SK-N-DZ (cell line): Measurements from ENCODE around the gene GPRC5A.

Experiments
- DNase-seq: peaks from one replicate; pipeline ENCODE4 v3.0.0-alpha.2; 2015; ENCODE audit warnings: low spot score

The GPRC5A gene

DNA sequence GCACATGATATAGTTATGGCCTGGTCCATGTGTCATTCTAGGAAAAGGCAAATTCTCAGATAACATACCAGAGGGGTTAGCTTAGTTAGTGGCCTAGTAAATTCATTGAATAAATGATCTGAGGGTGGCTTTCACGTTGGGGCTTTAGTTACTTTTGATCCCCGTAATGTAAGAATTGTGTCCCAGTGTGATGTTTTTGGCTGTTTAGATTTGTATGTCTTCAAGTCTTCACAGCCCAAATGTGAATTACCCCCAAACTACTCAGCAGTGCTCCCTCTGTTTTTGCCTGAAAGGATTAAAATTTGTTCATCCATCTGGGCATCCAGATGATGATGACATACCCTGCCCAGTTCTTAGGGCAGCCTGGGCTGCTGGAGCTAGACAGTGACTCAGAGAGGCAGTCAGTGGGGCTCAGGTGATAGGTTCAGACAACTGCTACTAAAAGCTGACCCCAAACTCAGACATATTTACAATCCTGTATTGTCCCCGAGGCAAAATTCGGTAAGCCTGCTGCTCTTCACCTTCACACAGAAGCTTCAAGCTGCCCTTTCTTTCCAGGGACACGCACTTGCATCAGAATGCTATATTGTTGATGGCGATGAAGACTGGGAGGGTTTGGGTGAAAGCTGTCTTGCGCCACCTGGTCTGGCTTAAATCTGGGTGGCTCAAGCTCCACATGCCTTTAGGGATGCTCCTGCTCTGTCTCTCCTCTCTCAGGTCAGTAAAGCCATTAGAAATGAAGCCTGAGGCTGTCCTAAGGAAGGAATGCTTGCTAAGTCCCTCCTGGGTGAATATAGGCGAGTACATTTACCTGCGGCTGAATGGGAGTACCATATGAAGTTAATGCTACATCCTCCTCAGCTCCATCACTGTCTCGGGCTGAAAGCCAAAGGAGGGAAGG is 50.3 kb downstream of the GPRC5A start:
- no peak for DNase-seq

DNA sequence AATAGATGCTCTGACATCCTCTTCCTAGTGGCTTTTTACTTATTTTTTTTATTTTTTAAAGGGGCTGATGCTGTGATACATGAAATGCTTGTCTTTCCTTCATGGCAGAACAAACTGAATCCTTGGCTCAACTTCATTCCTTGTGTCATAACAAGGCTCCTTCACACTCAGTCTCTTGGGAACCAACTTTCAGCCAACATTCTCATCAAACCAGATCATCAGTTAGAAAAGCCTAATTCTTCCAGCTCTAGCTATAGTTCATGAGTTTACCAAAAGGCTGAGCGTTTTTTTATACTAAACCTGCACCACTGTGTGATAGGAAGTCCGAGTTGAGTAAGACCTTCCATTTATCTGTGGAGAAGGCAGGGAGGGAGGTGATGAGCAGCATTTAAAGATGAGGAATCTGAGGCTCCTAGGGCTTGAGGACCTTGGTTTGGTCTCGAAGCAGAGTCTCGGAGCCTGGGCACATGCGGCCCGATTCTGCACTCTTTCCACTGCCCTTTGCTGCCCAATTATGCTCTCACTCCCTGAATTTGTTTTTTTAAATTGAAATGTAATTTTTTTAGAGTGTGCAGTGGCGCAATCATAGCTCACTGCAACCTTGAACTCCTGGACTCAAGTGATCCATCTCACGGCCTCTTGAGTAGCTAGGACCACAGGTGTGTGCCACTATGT is 52.4 kb downstream of the GPRC5A start:
- no peak for DNase-seq

DNA sequence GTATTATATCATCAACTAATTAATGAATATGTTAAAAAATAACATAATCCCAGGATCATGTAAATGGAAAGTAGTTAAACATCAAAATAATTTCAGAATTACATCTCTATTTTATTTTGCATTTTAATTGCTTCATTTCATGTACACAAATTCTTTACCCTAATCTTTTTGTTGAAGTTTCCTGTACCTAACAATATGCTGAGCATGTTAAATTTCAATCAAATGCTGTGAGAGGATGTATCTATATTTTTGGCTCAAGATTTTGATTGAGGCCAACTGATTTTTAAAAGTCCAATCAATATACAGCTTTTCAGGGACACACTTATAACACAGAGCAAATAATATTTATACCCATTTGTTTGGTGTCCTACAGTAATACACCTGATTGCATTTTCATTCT is 54.2 kb downstream of the GPRC5A start:
- no peak for DNase-seq

DNA sequence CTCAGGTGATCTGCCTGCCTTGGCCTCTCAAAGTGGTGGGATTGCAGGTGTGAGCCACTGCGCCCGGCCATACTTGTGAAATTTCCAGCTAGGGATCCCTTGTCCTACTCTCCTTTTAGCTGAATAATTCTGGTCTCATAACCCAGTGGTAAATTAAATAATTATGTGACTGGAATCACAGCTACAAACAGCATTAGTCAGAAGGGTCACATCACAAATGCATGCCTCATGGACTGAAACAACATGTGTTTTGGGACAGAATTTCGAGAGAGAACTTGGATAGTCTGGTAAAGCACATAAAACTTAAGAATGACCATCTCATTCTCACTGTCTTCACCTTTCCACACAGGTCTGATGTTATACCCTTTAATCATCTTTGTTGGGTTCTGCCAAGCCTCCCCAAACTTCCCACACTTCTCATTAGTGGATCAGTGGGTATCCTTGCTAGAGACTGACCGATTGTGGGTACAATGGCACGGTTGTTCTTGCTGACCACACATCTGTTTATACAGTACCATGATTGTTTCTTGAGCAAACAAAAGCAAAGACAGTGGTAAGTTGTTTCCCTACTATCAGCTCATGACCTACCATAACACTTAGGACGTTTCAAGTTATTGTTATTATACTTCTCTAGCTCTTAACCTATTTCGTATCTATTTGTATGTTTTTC is 55.5 kb downstream of the GPRC5A start:
- no peak for DNase-seq

DNA sequence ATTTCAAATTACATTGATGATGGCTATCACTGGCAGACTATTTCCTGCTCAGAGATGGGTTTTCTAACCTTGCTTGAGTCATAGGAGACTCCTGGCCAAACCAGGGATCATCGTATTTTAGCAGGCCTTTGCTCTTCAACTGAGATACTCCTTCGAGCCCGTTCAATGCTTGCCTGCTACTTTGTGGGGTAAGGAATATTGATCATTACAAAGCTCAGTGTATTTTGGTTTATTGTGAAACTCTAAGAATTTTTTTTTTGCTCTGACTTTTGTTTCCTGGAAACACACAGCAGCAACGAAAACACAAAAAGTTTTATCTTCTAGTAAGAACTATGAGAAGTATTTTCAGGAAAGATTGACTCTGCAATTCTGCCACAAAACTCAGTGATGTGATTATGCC is 56.5 kb downstream of the GPRC5A start:
- no peak for DNase-seq

DNA sequence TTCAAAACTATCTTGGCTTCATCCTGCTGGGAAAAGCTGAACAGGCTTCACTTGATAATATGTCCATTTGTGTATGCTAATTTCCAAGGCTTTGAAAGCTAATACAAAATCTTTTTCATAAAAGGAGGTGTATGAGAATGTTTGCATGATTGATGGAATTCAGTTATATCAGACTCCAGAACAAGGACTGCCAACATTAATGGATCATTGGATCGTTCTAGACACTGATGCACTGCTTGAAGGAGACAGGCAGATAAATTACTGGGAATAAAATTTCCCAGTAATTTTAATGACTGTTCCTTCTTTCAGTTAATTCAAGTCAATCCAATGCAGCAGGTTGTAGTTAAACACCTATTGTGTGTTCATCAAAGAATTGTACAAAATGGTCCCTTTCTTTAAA is 60.1 kb downstream of the GPRC5A start:
- no peak for DNase-seq

DNA sequence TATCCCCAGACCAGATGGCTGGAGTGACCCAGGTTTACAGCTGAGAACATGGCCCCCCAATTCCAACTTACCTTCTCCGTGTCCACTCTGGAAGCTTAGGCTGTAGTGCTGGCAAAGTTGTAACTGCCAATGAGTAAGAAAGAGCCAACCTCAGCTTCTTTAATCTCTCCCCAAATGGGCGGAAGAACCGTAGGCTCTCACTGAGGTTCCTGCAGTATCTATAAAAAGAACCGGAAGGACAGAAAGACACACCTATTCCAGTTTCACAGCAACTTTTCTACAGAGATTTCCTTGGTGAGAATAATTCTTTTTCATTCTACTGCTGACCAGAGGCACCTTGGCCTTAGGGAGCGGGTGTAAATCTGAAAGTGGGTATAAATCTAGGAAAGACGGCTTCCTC is 60.7 kb downstream of the GPRC5A start, which contains the start of gene GPRC5D:
Gene GPRC5D (minus strand): TSS at position 135 of the 400 bp plus-strand sequence. CDS start 1,786 bp downstream, outside the sequence.
- no peak for DNase-seq

DNA sequence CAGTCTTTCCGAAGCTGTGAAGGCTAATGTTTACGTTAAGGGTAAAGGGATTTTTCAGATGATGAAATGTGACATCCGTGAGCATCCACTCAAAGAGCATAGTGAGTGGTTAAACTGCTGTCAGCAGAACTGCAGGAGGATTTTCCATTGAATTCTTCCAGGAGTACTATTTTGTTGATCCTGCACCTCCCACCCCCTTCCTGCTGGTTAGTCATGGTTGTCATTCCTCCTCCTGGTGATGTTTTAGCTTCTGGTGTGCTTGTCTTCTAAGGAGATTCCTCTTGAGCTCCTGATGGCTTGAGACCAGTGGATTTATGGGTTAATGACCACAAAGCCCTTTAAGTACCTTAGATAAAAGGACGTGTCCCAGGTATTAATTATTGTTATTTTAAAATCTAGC is 63.0 kb downstream of the GPRC5A start:
- DNase-seq, result no peak

DNA sequence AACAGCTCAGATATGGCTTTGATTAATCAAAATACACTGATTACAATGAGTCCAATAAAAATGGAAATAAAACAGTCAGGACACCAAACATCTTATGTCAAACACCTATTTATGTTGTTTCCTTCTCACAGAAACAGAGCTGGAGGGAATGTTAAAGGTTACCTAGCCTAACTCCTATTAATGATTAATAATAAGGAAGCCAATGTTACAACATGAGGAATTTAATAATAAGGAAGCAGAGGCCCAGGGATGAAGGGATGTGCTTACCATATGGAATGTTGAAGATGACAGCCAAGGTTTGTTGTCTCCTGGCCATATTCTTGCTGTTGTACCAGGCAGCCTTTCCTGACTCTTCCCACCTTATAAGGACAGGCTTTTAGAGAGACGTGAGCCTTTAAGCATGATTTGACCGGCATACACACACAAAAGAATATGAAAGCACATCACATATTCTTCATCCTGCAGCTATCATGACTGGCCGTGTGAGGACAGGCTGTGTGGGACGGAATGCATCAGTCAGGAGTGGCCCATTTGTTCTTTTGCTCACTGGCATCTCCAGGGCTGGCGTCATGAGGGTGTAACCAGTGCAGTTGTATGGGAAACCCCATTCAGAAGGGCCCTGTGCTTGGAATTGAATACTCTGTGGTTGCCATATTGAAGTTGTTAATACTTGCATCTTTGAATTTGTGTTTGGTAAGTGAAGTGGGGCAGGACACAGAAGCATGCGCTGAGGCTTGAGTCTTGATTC is 63.7 kb downstream of the GPRC5A start:
- DNase-seq, result no peak

DNA sequence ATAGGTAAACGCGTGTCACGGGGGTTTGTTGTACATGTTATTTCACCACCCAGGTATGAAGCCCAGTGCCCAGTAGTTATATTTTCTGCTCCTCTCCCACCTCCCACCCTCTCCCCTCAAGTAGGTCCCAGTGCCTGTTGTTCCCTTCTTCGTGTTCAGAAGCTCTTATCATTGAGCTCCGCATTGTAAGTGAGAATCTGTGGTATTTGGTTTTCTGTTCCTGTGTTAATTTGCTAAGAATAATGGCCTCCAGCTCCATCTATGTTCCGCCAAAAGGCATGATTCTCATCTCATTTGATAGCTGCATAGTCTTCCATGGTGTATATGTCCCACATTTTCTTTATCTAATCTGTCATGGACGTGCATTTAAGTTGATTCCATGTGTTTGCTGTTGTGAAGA is 67.5 kb downstream of the GPRC5A start:
- no peak for DNase-seq

DNA sequence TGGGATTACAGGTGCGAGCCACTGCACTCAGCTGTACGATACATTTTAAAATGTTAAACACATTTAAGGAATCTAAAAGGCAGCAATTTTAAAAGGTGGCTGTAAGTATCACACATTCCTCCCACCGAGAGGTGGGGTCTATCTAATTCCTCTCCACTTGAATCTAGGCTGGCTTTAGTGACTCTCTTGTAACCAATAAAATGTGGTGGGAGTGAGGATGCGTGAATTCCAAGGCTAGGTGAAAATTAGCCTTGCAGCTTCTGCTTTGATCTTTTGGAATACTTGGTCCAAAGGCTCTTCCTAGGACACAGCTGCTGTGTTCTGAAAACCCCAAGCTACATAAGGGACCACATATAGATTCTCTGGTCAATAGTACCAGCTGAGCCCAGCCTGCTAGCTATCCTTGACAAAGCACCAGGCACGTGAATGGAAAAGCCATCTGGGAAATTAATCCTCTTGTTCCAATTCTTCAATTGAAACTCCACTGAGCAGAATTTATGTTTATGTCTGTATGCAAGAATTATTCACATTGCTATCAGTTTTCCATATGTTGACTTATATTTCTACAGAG is 69.4 kb downstream of the GPRC5A start:
- no peak for DNase-seq

DNA sequence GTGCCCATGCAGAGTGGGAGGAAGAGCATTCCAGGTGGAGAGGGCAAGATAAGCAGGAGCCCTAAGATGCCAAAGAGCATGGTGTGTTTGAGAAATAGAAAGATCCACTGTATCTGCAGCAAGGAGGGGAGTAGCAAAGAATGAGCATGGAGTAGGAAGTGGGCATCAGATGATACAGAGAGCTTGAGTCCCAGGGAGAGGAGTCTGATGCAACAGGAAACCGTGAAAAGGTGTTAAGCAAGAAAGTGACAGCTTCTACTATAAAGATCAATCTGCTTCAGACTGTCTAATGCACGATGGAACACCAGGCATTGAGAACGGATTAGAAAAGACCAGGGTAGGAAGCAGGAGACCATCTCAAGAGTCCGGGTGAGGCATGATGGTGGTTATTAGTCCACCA is 72.9 kb downstream of the GPRC5A start:
- no peak for DNase-seq

DNA sequence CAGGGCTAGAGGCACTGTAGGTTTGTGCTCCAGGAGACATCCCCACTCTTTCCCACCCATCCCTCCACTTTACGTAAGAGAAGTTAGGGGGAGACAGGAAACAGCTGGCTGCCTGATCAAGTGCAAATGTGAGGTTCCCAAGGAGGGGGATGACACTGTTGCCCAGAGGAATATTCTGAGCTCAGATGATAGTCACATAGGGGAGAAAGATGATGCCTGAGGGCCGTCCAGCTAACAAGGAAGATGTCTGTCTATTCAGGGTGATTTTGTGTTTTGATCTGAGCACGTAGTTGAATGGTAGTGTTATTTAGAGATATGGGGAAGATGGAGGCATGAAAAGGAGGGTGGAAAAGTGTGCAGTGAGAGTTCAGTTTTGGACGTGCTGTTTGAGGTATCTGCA is 74.5 kb downstream of the GPRC5A start:
- DNase-seq, result no peak
